HG02840 (cell line): ENCODE results near the gene ZPBP.

ENCODE experiments used
- ATAC-seq: cut with Tn5 transposase; IDR thresholded peaks from one replicate; pipeline ENCODE4 v1.9.1; 2021; ENCODE audit warnings: mild to moderate bottlenecking, moderate library complexity, moderate number of reproducible peaks; ENCODE audit not compliant: unreplicated experiment, low FRiP score

Gene ZPBP, protein sequence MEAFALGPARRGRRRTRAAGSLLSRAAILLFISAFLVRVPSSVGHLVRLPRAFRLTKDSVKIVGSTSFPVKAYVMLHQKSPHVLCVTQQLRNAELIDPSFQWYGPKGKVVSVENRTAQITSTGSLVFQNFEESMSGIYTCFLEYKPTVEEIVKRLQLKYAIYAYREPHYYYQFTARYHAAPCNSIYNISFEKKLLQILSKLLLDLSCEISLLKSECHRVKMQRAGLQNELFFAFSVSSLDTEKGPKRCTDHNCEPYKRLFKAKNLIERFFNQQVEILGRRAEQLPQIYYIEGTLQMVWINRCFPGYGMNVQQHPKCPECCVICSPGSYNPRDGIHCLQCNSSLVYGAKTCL

DNA sequence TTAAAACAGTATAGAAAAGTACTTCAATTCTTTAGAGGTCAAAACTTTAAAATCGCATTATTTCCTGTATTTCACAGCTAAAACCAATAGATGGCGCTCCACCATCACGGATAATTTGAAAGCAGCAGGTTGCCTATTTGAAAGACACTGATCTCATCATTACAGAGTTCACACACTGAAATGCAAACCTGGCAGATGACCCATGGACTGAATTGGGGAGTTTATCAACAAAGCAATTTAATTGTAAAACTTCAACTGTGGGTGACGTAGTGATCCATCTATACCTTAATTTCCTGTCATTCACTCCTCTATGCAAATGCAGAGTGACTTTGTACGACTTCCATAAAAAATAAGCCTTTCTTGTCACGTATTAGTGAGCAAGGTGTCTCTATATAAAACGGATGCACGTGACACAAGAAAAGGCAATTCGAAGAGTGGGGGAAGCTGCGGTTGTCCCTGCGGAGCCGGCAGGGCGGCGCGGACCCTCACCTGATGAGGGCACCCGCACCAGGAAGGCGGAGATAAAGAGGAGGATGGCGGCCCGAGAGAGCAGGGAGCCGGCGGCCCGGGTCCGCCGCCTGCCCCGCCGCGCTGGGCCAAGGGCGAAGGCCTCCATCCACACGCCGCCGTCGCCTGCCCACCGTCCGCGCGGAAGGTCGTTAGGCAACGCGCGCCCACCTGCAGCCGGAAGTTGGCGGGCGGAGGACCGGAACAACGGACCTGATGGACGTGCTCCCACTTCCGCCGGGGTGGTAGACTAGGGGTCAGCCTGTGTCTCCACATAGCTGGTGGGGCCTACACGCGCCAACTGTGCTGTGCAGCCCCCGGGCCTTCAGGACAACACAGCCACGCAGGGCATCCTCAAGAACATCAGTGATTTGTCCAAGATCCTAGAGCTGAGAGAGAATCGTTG, at the start of gene ZPBP:
Gene ZPBP (minus strand): TSS at position 668 of the 913 bp plus-strand sequence. CDS start 52 bp downstream, at position 616.
- ATAC-seq: peak; percentile 63

DNA sequence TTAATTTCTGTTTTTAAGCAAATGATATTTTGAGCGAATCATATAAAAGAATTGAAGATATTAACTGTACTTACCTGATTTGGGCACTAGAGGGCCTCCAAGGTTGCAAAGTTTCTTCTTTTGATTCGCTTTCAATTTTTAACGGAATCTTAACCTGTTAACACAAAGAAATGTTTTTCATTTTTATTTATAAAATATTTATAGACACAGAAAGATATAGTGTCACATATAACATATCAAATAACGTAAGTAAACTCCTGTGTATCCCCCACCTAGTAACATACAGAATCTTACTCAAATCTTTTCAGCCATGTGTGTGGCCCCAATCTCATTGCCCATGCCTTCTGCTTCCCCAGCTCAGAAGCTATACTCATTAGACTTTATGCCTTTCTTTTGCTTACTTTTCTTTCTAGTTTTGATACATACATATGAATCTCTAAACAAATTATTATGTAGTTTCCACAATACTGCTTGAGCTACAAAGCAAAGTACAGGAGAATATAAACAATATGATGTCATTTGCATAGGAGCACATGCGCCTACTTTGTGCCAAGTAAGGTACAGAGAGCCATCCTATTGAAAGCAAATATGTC, 49.5 kb upstream of the ZPBP start:
- ATAC-seq: peak; percentile 47

DNA sequence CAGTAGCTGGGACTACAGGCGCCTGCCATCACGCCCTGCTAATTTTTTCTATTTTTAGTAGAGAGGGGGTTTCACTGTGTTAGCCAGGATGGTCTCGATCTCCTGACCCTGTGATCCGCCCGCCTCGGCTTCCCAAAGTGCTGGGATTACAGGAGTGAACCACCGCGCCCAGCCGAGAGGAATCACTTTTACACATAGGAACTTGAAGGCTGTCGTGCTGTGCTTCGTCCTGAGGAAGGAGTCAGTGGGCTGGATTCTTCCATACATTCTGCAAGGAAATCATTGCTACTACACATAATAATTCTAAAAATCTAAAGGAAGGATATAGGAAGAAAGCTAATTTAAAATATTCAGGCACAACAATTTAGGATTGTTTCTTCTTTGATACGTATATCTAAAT, 48.8 kb upstream of the ZPBP start:
- ATAC-seq: no peak

DNA sequence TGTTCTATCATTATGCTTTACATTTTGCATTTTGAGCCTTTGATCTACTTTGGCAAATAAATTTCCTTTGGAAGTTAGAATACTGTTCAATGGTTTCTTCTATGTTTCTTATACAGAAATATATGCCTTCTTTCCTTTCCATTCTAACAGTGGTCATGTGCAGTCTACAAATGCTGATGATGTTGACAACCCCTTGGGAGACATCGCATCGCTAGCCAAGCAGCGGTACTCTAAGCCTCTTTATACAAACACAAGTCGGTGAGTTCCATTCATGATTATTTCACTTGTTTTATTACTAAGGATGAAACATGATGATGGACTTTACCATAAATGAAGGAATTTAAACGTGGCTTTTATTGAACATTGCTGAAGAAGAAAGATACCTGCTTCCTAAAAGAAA, 48.1 kb upstream of the ZPBP start:
- no peak for ATAC-seq

DNA sequence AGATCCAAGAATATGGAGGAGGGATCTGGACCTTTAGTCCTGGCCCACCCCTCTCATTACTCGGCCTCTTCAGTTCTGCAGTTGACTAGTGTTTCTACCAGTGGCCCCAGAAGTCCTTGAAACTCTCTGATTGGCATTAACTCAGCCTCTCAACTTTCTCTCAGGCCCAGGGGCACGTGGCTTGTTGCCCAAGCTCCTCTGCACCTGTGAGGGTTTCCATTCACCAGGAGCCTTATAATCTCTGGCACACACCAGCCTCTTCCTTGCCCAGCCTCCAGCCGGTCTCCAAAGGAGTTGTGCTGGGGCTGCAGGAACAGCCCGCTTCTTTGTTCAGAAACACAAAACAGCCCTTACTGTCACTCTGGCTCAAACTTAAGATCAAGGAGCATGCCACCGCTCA, 47.6 kb upstream of the ZPBP start:
- no peak for ATAC-seq

DNA sequence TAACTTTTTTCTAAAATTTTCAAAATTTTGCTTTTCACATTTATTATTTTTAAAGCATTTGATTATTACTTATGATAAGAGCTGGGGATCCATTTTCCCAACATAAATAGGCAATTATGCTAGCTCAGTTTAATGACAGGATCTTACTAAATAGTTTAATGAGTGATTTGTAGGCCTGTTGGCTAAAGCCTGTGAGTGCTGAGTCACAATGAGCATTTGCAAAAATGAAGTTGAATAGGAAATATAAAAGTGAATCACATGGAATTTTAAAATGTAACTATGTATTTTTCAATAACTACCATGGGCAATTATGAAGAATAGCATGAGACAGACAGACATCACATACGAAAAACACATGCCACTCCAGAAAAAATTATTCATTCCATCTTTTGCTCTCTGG, 45.1 kb upstream of the ZPBP start:
- ATAC-seq: no peak

DNA sequence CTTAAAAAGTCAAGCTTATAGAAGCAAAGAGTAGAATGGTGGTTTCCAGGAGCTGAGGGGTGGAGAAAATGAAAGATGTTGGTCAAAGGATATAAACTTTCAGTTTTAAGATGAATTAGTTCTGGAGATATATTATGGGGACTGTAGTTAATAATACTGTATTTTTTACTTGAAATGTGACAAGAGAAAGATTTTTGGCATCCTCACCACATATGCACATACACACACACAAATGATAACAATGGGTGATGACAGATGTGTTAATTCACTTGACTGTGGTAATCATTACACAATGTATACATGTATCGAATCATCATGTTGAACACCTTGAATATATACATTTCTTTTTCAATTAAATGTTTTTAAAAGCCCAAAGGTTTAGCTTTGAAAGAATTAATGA, 32.7 kb upstream of the ZPBP start:
- no peak for ATAC-seq

DNA sequence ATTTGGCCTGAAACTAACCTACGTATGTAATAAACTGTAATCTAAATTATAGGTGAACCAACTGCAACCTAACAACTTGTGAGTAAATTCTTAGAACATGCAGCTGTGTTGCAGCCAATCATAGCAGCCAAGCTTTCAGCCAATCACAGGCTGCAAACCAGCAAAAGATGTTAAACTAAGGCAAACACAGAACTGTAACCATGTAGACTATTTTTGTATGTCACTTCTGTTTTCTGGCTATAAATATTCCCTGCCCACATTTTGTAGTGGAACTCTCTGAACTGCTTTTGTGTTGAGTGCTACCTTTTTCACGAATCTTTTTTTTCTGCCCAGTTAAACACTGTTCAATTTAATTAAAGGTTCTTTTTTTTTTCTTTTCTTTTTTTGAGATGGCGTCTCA, 28.2 kb upstream of the ZPBP start:
- peak; percentile 71 for ATAC-seq

DNA sequence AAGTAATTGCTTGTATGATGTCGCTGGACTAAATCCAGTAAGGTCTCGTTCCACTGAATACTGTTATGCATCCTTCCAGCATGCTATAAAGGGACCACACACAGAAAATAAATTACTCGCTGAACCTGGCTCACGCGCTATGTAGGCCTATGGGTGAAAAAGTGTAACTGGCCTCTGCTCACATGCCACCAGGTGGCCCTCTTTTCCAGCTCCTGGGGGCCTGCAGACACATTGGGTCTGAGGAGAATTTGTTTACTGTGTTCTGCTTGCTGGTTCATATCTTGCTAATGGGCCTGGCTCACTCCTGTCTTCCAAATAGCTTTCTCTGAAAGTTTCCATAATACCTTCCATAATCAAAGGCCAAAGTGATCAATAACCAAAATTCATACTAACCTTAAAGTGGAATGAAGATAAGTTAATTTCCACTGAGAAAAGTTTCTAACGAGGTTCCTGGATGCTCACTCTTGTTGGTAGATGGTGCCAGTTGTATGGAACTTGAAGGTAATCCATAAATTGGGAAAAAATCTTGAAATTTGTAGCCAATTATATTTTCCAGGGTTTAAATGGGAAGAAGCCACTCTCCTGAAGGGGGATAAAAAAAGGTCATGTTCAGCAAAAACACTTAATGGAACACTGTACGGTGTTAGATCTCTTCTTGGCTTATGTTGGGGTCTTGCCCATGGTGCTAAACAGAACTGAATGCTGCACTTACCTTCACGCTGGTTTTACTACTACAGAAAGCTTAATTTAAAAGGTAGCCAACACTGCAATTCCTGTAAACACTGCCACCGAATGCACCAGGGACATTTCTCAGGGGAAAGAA, 27.0 kb upstream of the ZPBP start:
- ATAC-seq: peak; percentile 71

DNA sequence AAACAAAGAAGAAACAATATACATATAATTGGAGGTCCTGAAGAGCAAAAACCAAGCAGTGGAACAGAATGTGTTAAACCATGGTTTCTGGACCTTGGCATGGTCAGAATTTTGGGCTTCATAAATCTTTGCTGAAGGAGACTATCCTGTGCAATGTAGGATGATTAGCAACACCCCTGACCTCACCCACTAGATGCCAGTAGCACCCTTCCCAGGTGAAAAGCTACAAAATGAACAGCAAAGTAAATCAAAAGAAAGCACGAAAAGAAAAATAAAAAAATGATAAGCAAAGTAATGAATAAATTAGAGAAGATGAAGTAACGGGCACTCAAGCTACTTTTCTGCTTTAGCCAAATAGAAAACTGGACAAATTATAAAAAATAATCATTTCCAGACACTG, 19.2 kb upstream of the ZPBP start:
- ATAC-seq: no peak

DNA sequence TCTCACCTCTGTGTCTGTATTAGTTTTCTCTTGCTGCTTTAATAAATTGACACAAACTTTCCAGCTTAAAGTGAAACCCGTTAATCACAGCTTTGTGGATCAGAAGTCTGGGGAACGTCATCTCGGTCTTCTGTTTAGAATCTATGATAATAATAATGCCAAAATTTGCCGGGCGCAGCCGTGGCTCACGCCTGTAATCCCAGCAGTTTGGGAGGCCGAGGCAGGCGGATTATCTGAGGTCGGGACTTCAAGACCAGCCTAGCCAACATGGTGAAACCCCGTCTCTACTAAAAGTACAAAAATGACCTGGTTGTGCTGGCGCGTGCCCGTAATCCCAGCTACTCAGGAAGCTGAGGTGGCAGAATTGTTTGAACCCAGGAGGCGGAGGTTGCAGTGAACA, 8.8 kb upstream of the ZPBP start:
- ATAC-seq: no peak

DNA sequence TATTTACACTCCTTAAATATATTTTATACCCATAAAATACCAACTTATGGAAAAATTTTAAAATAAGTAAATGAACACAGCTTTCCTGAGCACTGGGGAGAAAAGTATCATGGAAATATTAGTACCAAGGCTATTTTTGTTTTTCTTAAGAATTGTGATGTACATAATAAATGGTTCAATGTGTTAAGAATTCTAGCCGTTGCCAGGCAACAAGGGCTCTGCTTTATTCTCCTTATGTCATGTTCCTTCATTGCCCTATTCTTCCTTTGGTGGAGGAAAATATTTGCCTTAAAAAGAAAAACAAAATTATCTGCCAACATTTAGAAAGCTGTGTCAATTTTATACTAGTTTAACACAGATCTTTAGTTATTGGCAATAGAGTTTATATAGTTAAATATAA, 2.6 kb upstream of the ZPBP start:
- no peak for ATAC-seq

DNA sequence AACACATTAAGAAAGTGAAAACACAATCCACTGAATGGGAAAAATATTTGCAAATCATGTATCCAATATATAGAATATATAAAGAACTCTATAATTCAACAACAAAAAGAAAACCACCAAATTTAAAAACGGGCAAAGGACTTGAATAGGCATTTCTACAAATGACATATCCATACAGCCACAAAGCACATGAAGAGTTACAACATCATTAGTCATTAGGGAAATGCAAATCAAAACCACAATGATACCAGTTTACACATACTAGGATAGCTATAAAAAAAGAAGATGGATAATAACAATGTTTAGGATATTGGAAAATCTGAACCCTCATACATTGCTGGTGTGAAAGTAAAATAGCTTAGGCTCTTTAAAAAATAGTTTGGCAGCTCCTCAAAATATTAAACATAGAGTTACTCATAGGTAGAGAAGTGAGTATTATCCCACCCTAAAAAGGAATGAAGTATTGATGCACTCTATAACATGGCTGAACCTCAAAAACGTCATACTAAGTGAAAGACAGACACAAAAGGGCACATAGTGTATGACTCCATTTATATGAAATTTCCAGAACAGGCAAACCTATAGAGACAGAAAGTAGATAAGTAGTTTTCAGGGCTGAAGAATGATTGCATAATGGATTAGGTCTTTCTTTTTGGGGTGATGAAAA, 4.5 kb downstream of the ZPBP start:
- ATAC-seq: no peak

DNA sequence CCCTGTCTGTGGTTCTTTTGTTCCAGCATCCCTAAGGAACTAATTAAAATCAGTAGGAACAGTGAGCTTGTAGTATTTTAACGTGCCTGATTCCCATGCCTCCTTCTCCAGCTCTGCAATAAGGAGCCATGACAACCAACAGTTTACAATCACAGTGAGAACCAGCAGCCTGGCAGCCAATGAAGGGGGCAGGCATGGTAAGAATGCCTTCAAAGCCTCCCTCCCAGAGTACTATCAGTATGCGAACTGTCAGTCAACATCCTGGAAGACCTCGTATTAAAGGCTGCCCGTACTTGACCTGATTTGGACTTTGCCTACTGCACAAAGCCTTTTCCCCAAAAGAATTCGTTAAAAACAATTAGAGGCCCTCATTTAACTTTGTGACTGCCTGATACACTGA, 7.7 kb downstream of the ZPBP start:
- ATAC-seq: no peak

DNA sequence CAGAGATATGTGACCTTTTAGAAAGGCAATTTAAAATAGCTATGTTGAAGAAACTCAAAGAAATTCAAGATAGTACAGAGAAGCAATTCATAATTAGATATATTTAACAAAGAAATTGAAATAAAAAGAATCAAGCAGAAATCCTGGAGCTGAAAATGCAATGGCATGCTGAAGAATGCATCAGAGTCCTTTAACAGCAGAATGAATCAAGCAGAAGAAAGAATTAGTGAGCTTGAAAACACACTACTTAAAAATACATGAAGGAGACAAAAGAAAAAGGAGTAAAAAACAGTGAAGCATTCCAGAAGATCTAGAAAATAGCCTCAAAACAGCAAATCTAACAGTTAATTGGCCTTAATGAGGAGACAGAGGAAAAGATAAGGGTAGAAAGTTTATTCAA, 20.0 kb downstream of the ZPBP start:
- no peak for ATAC-seq

DNA sequence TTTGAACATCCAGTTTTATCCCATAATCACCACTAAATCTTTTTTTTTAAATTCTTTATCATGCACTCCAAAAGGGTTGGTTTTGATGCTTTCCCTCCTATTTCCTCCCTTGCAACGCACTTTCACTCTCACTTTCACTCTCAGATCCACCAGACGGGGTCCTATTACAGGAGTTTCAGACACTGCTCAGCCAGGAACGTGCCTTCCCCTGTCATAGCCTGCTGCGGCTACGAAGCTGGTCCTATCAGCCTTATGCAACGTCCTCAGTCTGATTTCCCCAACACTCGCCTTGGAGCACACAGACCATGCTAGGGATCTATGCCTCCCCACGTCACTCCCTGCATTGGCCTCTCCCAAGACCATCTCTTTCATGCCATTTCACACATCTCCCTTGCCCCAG, 23.4 kb downstream of the ZPBP start:
- no peak for ATAC-seq

DNA sequence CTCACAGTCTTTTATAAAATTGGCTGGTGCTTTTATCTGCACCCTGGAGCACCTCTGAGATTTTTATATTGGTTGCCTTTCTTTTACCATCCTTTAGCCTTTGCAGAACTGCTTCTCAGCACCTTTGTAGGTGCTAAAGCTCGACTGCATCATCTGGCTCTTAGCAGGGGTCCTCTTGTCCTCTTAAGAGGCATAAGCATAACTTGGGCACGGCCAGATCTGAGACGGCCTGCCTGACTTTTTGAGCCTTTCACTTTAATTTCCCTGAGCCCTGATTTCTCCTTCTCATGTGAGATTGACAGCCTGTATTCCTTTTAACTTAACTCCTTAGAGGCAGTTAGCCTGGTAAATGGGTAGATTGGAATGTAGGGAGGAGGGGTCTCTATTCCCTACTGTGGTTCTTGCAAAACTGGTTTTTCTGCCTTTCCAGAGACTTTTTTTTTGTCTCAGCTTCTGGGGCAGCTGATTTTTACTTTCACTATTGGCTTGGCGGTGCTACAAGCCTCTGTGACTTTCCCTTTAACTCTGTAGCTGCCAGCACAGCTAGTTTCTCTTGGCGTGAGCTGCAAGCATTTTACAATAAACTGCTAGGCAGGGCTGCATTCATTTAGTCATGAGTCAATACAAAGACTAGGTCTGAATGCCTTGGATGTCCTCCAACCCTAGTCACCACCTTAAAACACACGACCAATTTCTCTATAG, 24.0 kb downstream of the ZPBP start:
- no peak for ATAC-seq

DNA sequence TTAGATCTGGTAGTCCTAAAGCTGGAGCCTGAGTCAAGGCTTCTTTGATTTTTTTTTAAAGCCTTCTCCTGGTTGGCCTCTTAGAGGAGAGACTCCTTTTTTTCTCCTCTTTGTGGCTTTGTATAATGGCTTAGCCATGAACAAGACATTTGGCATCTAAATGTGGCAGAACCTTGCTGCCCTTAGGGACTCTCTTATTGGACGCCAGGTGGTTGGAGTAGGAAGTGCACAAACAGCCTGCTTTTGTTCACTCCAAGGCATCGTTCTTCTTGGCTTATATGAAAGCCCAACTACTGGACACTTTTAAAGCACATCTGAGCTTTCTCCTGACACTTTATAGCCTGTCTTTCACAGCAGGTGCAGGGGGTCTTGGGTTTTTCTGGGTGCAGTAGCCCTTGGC, 25.0 kb downstream of the ZPBP start:
- no peak for ATAC-seq

DNA sequence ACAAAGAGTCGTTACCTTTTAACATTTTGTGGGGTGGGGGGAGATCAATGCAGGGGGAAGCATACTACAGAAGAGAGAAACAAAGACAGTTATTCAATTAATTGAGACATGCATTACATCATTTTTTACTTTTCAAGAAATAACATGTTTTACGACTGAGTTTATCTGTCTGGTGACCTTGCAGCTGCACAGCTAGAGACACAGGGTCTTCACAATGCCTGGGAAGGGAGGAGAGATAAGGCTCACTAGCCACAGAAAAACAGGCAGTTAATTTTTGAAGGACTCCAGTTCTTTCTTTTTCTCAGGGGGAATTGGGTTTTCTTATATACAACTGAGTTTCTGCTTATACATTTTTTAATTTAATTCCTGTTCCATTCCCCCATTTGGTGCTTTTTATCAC, 30.1 kb downstream of the ZPBP start:
- no peak for ATAC-seq
